Karpas-422 (cell line): ENCODE results near the gene OSBPL1A. TPM values are rescaled to one million over a fixed set of nuclear protein-coding genes. Genes with fewer than 3 reads are reported as not detected.

Experiments
- DNase-seq: peaks from one replicate; pipeline ENCODE4 v3.0.0-alpha.2; 2015
- H2AFZ ChIP-seq: fragments of 200-600 bp; sonication (generic); 2 replicates; pipeline ENCODE4 v1.6.1; 2014; ENCODE audit warnings: antibody characterized with exemption, low read length, mixed read lengths
- H3K27ac ChIP-seq: fragments of 200-600 bp; sonication (generic); 2 replicates; pipeline ENCODE4 v1.5.1; 2014; ENCODE audit warnings: mild to moderate bottlenecking, low read length, moderate library complexity
- H3K27me3 ChIP-seq: fragments of 200-600 bp; sonication (generic); 2 replicates; pipeline ENCODE4 v1.6.1; 2014; ENCODE audit warnings: low read length, mixed read lengths
- H3K36me3 ChIP-seq: fragments of 200-600 bp; sonication (generic); 2 replicates; pipeline ENCODE4 v1.6.1; 2014; ENCODE audit warnings: low read length, mixed read lengths; ENCODE audit not compliant: insufficient read depth
- H3K4me1 ChIP-seq: fragments of 200-600 bp; sonication (generic); 2 replicates; pipeline ENCODE4 v1.6.1; 2014; ENCODE audit warnings: mild to moderate bottlenecking, low read length, mixed read lengths
- H3K4me2 ChIP-seq: fragments of 200-600 bp; sonication (generic); 2 replicates; pipeline ENCODE4 v1.6.1; 2014; ENCODE audit warnings: low read length, low read depth, mild to moderate bottlenecking; ENCODE audit not compliant: poor library complexity, severe bottlenecking
- H3K4me3 ChIP-seq: fragments of 200-600 bp; sonication (generic); 2 replicates; pipeline ENCODE4 v1.5.1; 2014; ENCODE audit warnings: mild to moderate bottlenecking, antibody characterized with exemption, low read length, mixed read lengths
- H3K79me2 ChIP-seq: fragments of 200-600 bp; sonication (generic); 2 replicates; pipeline ENCODE4 v1.6.1; 2014; ENCODE audit warnings: mild to moderate bottlenecking, low read length, mixed read lengths
- H3K9ac ChIP-seq: fragments of 200-600 bp; sonication (generic); 2 replicates; pipeline ENCODE4 v1.6.0; 2014; ENCODE audit warnings: low read length
- H3K9me2 ChIP-seq: fragments of 200-600 bp; sonication (generic), shearing (Covaris generic); replicated peaks from 2 replicates; pipeline ENCODE4 v1.6.0; 2014; ENCODE audit warnings: mild to moderate bottlenecking, low read length, moderate library complexity; ENCODE audit not compliant: insufficient read depth
- H3K9me3 ChIP-seq: fragments of 300-700, 200-600 bp; sonication (generic); 2 replicates; pipeline ENCODE4 v1.6.1; 2014; ENCODE audit warnings: low read length, mixed read lengths
- H4K20me1 ChIP-seq: fragments of 200-600 bp; sonication (generic); 2 replicates; pipeline ENCODE4 v1.6.1; 2014; ENCODE audit warnings: mild to moderate bottlenecking, antibody characterized with exemption, low read length, low read depth; ENCODE audit not compliant: insufficient read depth
- total RNA-seq: library from RNA; depleted of rRNA; stranded (reverse); fragments of >200 nt; shearing (Covaris generic); gene quantifications from 2 replicates; pipeline ENCODE4 v1.2.3, GENCODE V29; 2014; ENCODE audit warnings: low replicate concordance

The OSBPL1A gene
- total RNA-seq, 1 experiment from 2014 or later, result not detected

DNA sequence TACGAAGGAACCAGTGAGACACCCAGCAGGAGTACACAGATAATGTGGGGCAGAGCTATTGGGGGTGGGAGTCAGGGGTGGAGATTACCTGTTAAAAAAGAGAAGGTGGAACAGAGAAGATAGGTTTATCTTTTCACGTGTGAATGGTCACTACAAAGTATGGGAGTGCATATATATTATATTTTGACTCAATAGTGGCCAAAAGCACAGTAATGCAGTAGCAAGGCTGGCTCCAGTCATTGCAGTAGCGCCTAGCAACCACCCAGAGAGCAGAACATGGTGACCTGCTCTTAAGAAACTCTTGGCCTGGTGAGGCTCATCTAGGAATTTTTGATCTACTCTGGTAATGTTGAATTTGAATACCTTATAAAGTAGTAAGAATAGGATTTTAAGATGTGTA lies 29.9 kb upstream of the OSBPL1A start:
- no peaks in the 10 kb centered on the region for H3K9me3 ChIP-seq
- peak; percentile 60 for DNase-seq
- H2AFZ ChIP-seq, result 0 out of 2 replicates have a peak overlapping the region, but pooled peaks have one; percentile 26
- H3K9me2 ChIP-seq, result peaks cover 4% of the 10 kb centered on the region; the same call in 1 of the 2 replicates
- peaks cover 13% of the 10 kb centered on the region; the same call in 1 of the 2 replicates for H3K36me3 ChIP-seq
- H3K27me3 ChIP-seq, result no peaks in the 10 kb centered on the region
- no peaks in the 10 kb centered on the region for H4K20me1 ChIP-seq
- H3K4me2 ChIP-seq, result peak overlapping the region; percentile 94
- H3K4me3 ChIP-seq, result peak overlapping the region; percentile 79
- 0 out of 2 replicates have a peak overlapping the region, but pooled peaks have one; percentile 1 for H3K27ac ChIP-seq
- peak overlapping the region; percentile 87 for H3K9ac ChIP-seq
- peaks cover 33% of the 10 kb centered on the region for H3K79me2 ChIP-seq
- H3K4me1 ChIP-seq, result peaks cover 24% of the 10 kb centered on the region

DNA sequence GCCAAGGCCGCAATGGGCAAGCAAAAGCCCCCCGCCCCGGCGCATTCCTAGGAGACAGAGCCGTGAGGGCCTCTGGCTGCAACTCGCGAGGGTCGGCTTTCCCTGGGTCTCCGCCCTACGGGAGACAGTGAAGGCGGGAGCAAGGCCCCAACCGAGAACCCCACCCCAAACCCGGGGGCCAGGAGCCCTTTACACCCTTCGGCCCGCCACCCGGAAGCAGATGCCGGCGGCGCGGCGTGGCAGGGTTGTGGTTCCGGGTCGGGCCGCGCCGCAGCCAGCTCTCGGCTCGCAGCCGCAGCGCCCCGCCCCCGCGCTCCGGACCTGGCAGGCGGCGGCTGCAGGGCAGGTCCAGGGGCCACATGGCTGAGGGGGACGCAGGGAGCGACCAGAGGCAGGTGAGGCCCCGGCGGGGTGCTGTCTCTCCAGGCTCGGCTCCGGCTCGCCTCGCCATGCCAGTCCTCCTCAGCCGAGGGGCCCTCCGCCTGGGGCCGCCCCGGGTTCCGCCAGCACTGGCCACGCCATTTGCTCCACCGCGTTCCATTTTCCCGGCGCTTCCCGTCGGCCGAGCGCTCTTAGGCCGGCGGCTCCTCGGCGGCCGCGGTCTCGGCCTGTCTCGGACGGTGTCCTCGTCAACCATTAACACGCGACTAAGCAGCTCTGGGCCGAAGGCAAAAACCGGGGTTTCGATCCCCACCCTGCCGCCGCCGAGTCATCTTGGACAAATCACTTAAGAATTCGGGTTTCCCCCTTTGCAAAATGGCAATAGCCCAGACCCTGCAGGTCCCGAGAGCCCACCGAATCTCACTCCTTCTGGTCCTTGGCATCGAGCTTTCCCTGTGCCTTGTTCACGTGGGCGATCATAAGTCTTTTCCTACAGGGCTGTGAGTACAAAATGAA lies 29.0 kb upstream of the OSBPL1A start, which contains the start of gene IMPACT:
Gene IMPACT (plus strand): TSS at position 273 of the 897 bp plus-strand sequence. CDS start 87 bp downstream, at position 360.
- peak within 1 kb of the TSS; percentile 97 for H2AFZ ChIP-seq
- H3K4me3 ChIP-seq, result peak within 1 kb of the TSS; percentile 79
- H3K4me1 ChIP-seq, result peaks cover 24% of the 10 kb centered on the region
- H3K27ac ChIP-seq, result 0 out of 2 replicates have a peak within 1 kb of the TSS, but pooled peaks have one; percentile 1
- H3K9me3 ChIP-seq, result no peaks in the 10 kb centered on the region
- peaks cover 11% of the 10 kb centered on the region; the same call in 1 of the 2 replicates for H3K36me3 ChIP-seq
- DNase-seq, result peak; percentile 91
- peak within 1 kb of the TSS; percentile 94 for H3K4me2 ChIP-seq
- peak within 1 kb of the TSS; percentile 87 for H3K9ac ChIP-seq
- H3K9me2 ChIP-seq, result peaks cover 4% of the 10 kb centered on the region; the same call in 1 of the 2 replicates
- H3K79me2 ChIP-seq, result peaks cover 33% of the 10 kb centered on the region
- H3K27me3 ChIP-seq, result no peaks in the 10 kb centered on the region
- no peaks in the 10 kb centered on the region for H4K20me1 ChIP-seq

DNA sequence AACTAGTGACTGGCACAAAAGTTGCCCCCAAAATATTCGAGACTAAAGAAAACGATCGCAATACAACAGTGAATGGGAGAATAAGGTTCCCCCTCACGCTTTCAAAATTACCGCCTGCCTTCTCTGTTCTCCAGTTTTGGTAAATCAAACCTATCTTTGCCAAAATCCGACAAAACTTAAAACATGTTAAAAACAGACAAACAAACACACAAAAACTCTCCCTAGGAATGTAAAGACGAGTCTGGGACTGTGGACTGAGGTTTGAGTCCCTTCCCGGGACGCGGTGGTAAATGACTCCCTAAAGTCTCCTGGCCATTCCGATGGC lies 28.4 kb upstream of the OSBPL1A start:
- Histone ChIP-seq H3K9me3 (no peaks in the 10 kb centered on the region), H3K4me2 (peak overlapping the region; percentile 94), H3K9ac (peak overlapping the region; percentile 87; the same call in 1 of the 2 replicates), H3K27ac (no peak overlapping the region), H3K27me3 (no peaks in the 10 kb centered on the region), H3K36me3 (peaks cover 9% of the 10 kb centered on the region; the same call in 1 of the 2 replicates), H2AFZ (peak overlapping the region; percentile 97), H3K9me2 (peaks cover 4% of the 10 kb centered on the region; the same call in 1 of the 2 replicates), H3K4me1 (peaks cover 24% of the 10 kb centered on the region), H4K20me1 (no peaks in the 10 kb centered on the region), H3K4me3 (peak overlapping the region; percentile 79), H3K79me2 (peaks cover 30% of the 10 kb centered on the region)
- DNase-seq, result peak; percentile 42

DNA sequence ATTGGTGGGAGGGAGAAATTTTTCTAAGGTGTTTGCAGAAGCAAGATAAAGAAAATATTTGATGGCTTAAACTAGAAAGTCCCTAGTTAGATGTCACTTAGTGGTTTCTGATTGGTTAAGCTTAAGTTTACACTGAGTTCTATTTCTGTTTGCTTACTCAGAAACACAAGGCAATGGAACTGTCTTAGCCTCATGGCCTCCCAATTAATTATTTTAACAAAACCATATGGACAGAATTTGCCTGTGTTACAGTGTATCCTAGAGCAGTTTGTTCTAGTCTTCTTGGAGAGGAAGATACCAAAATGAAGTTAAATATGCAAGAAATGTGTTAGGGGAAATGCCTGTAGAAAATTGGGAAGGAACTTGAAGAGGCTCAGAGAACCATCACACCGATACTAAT lies 24.2 kb upstream of the OSBPL1A start:
- H3K4me3 ChIP-seq, result no peak overlapping the region
- H3K4me1 ChIP-seq, result peaks cover 5% of the 10 kb centered on the region
- no peak overlapping the region for H2AFZ ChIP-seq
- no peaks in the 10 kb centered on the region for H3K27me3 ChIP-seq
- DNase-seq, result no peak
- peaks cover 2% of the 10 kb centered on the region for H3K79me2 ChIP-seq
- H3K9me3 ChIP-seq, result no peaks in the 10 kb centered on the region
- no peak overlapping the region for H3K4me2 ChIP-seq
- no peak overlapping the region for H3K27ac ChIP-seq
- H3K9me2 ChIP-seq, result peaks cover 4% of the 10 kb centered on the region; the same call in 1 of the 2 replicates
- H4K20me1 ChIP-seq, result no peaks in the 10 kb centered on the region
- no peak overlapping the region for H3K9ac ChIP-seq
- H3K36me3 ChIP-seq, result no peaks in the 10 kb centered on the region

DNA sequence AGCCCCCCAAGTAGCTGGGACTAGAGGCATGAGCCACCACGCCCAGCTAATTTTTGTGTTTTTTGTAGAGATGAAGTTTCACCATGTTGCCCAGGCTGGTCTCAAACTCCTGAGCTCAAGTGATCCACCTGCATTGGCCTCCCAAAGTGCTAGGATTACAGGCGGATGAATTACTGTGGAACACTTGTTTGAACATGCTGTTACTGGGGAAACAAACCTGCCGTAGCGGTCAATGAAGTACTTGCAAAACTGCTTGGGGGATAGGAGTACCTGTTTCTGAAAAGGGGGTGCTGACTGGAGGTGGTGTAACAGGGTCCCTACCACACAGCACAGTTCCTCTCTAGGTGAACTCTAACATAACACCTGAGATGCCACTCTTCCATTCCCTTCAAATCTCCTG lies 22.9 kb upstream of the OSBPL1A start:
- Histone ChIP-seq H4K20me1 (no peaks in the 10 kb centered on the region), H3K4me3 (no peak overlapping the region), H2AFZ (no peak overlapping the region), H3K9ac (no peak overlapping the region), H3K4me2 (no peak overlapping the region), H3K27me3 (no peaks in the 10 kb centered on the region), H3K79me2 (no peaks in the 10 kb centered on the region), H3K4me1 (no peaks in the 10 kb centered on the region), H3K9me3 (no peaks in the 10 kb centered on the region), H3K27ac (no peak overlapping the region), H3K9me2 (peaks cover 4% of the 10 kb centered on the region; the same call in 1 of the 2 replicates), H3K36me3 (no peaks in the 10 kb centered on the region)
- no peak for DNase-seq

DNA sequence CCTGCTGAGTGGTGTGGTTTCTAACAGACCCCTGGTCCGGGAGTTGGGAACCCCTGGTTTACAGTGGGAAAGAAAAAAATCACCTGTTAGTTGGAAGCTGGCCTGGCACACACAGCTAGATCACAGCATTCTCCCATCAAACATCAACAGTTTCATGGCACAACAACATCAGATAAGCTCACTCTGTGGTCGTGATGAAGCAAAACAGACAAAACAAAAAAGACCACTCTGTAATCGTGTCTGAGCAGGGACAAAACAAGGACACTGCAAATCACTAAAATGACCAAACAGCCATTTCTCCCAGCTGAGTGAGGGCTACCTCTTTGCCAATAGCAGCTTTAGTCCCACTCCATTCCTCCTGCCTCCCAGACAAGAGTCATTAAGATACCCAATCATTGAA lies 19.9 kb upstream of the OSBPL1A start:
- Histone ChIP-seq H3K9me3 (no peaks in the 10 kb centered on the region), H4K20me1 (no peaks in the 10 kb centered on the region), H3K4me1 (no peaks in the 10 kb centered on the region), H3K9me2 (no peaks in the 10 kb centered on the region), H3K79me2 (no peaks in the 10 kb centered on the region), H3K9ac (no peak overlapping the region), H3K4me3 (no peak overlapping the region), H3K27ac (no peak overlapping the region), H3K27me3 (no peaks in the 10 kb centered on the region), H3K36me3 (no peaks in the 10 kb centered on the region), H3K4me2 (no peak overlapping the region), H2AFZ (no peak overlapping the region)
- DNase-seq, result no peak

DNA sequence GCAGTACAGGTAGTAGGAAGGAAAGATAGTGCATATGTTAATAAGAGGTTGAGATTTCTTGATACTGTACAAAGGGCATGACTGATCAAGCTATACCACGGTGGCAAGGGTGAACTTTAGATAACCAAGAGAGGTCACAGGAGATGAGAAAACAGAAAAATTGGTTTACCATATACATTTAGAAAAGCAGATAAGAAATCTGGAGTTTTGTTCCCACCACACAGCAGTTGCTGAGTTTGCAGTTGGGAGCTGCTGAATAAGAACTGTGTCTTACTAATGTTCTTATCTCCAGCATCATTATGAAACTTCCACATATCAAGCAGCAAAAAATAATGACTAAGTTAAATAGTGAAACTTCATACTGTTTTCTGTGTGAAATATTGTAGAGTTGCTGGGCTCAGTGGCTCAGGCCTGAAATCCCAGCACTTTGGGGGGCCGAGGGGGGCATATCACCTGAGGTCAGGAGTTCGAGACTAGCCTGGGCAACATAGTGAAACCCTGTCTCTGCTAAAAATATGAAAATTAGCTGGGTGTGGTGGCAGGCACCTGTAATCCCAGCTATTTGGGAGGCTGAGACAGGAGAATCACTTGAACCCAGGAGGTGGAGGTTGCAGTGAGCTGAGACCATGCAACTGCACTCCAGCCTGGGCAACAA lies 16.9 kb upstream of the OSBPL1A start:
- Histone ChIP-seq H3K4me3 (no peak overlapping the region), H3K36me3 (no peaks in the 10 kb centered on the region), H3K9me2 (no peaks in the 10 kb centered on the region), H4K20me1 (no peaks in the 10 kb centered on the region), H3K27me3 (no peaks in the 10 kb centered on the region), H3K27ac (no peak overlapping the region), H3K9me3 (no peaks in the 10 kb centered on the region), H3K4me1 (no peaks in the 10 kb centered on the region), H3K9ac (no peak overlapping the region), H3K79me2 (no peaks in the 10 kb centered on the region), H3K4me2 (no peak overlapping the region), H2AFZ (no peak overlapping the region)
- peak; percentile 16 for DNase-seq

DNA sequence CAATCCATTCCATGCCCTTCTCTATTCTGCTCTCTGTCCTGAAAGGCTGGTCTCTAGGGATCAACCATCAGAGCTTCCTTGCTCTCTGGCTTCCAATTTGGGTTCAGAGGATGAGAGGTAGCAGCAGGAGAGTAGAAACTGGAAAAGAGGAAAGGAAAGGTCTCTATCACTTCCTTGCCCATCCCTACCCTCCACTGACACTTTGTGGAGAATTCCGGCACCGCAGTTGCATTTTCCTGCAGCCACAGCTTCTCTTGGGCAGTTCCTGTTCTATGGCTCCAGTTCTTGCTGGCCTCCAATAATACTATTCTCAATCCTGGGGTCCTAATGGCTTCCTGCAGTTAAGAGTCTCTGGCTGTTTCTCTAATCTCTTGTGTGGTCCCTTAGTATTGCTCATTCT lies 15.5 kb upstream of the OSBPL1A start:
- Histone ChIP-seq H3K27me3 (no peaks in the 10 kb centered on the region), H3K79me2 (no peaks in the 10 kb centered on the region), H3K4me1 (no peaks in the 10 kb centered on the region), H2AFZ (no peak overlapping the region), H3K27ac (no peak overlapping the region), H3K4me2 (no peak overlapping the region), H3K9me2 (no peaks in the 10 kb centered on the region), H4K20me1 (no peaks in the 10 kb centered on the region), H3K9ac (no peak overlapping the region), H3K4me3 (no peak overlapping the region), H3K36me3 (no peaks in the 10 kb centered on the region), H3K9me3 (no peaks in the 10 kb centered on the region)
- DNase-seq, result no peak
